Inflammatory macrophage treated with lipopolysaccharide for 1 hour (primary cell): ENCODE data around the gene HSF2.
"Not testable (repeated sequence)": the region's sequence is repeated elsewhere in the genome, so short reads cannot be mapped to it uniquely, and the experiment has no call there.

ENCODE experiments used
- DNase-seq, 2 donors: peaks; one replicate each; pipeline ENCODE4 v3.0.0-alpha.2; 2020 to 2022

The HSF2 gene

DNA sequence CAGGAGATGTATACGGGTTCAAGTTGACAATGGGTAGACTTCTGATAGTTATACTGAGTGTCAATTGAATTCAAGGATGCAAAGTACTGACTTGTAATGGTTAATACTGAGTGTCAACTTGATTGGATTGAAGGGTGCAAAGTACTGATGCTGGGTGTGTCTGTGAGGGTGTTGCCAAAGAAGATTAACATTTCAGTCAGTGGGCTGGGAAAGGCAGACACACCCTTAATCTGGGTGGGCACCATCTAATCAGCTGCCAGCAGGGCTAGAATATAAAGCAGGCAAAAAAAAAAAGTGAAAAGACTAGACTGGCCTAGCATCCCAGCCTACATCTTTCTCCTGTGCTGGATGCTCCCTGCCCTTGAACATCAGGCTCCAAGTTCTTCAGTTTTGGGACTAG lies 55.7 kb downstream of the HSF2 start:
- DNase-seq, result not testable (repeated sequence)

DNA sequence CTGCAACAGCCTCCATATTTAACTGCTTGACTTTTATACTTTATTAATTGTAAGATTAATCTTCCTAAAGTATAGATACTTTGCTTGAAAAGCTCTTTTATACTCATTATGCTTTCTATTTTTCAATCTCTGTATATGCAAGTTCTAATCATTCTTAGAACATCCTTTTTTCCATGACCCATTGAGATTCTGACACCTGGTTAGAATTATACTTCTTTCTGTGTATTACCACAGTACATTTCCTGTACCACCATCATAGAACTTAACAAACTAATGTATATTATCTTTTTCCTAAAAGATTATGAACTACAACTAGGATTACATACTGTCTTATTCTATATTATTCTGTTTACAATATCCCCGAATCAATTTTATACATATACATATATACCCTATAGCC lies 58.6 kb downstream of the HSF2 start:
- DNase-seq, result no peak

DNA sequence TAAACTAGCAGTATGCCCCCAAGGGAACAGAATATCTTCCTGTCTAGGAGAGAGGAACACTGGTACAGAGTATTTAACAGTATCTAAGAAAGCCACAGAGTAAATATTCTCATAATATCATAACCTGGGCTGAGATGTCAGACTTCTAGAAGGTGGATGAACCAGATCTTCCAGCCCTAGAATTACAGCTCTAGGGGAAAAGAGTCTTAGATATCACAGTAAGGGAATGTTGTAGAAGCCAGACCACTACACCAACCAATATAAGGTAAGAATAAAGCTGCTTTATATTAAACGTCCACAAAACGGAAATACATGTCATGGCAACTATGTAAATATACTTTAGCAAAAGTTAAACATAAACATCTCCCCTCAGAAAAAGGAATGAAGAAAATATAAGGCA lies 59.8 kb downstream of the HSF2 start:
- no peak for DNase-seq

- not testable (repeated sequence) for DNase-seq
These were observed 60.5 kb downstream of the HSF2 start for GRCh38 chr6:122459865-122460416.

DNA sequence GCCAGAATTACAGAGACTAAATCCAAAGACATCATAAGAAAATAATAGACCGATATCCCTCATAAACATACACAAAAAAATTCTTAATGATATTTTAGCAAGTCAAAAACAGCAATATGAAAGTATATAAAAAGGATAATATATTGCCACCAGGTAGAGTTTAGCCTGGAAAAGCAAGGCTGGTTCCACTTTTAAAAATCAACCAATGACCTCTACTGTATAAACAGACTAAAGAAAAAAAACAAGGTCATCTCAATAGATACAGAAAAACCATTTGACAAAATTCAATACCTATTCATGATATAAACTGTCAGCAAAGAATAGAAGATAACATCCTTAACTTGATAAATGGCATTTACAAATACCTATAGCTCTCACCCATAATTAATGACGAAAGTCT lies 62.4 kb downstream of the HSF2 start:
- DNase-seq, result no peak

DNA sequence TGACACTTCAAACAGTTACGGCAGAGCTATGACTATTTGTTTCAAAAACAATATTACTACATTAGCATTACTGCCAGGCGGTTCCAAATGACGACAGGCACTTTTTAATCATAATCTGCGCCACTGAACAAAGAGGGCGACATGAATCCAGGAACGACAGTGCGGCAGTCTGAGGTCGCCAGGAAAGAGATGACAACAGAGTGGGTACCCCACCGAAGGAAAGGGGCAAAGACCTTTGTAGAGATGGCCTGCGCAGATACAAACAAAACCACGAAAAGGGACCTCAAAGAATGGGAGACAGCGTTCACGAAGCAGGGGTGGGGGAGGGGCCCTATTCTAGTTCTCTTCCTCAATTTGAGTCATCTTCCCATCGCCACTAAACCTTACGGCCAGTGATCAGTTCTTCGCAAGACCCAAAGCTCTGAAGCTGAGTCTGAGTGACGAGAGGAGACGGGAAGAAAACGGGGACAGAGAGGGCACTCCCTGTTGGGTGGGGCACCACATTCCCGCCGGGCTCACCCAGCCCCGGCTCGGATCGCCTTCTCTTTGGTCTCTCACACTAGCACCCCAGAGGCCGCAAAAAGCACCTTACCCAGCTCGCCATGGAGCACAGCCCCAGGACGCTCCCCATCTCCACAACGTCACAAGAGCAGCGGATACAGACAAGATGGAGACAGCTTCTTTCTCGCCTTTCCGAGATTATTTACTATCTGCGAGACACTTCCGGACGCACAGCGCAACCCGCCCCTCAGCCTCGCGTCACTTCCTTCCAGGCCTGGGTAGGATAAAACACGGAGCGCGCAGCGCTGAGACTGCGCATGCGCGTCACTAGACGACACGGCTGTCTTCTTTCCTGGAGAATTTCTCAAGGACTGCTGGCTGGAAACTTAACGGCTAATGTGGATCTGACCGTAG lies 71.9 kb downstream of the HSF2 start, which contains the start of gene SERINC1:
Gene SERINC1, minus strand, starts transcription at position 701 of the 915 bp plus-strand sequence. Its CDS starts 70 bp downstream, at position 631.
- peak; percentile 94 to 97 for DNase-seq

DNA sequence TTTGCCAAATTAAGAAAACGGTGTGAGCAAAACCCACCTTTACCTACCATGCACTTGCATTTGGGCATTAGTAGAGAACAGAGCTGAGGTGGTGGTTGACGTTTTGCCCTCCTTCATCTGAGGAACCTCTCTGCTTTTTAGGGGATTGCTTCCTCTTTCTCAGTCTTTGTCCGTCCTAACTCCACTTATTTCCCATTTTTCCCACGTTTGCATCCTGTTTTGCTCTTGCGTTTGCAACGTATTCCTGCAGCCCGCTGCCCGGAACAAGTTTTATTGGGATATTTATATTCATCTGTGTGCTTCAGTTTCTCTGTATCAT lies 72.5 kb downstream of the HSF2 start:
- DNase-seq, result no peak

DNA sequence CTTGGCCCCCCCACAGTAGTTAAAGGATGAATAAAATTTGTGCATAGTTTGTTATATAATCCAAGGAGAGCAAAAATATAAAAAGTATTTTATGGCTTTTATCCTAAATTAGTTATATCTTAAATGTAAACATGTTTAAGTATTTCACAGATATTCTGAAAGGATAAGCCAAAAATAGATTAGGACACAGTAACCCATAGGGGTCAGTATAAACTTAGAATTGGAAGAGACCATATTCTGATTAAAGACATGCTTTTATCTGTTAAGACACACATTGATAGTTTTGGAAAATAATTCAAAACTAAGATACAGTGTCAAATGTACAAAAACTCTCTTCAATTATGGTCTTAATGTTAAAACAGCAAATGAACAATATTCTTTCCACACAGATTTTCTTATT lies 76.7 kb downstream of the HSF2 start:
- DNase-seq, result peak; percentile 26 to 55

DNA sequence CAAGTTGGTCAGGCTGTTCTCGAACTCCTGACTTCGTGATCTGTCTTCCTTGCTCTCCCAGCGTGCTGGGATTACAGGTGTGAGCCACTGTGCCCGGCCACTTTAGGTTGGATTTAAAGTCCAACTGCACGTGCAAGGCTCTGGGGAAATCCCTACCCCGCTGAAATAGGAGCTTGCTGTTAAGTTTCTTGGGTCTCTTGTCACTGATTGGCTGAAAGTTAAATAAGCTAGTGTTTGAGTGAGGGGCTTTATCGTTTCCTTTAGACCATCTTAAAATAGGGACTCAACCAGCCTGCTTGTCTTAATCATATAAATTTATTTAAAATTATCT lies 83.3 kb downstream of the HSF2 start:
- no peak for DNase-seq
